Measurements from ENCODE around the gene CLIP1.
"Not testable (repeated sequence)": the region's sequence is repeated elsewhere in the genome, so short reads cannot be mapped to it uniquely, and the experiment has no call there.

The CLIP1 gene

DNA sequence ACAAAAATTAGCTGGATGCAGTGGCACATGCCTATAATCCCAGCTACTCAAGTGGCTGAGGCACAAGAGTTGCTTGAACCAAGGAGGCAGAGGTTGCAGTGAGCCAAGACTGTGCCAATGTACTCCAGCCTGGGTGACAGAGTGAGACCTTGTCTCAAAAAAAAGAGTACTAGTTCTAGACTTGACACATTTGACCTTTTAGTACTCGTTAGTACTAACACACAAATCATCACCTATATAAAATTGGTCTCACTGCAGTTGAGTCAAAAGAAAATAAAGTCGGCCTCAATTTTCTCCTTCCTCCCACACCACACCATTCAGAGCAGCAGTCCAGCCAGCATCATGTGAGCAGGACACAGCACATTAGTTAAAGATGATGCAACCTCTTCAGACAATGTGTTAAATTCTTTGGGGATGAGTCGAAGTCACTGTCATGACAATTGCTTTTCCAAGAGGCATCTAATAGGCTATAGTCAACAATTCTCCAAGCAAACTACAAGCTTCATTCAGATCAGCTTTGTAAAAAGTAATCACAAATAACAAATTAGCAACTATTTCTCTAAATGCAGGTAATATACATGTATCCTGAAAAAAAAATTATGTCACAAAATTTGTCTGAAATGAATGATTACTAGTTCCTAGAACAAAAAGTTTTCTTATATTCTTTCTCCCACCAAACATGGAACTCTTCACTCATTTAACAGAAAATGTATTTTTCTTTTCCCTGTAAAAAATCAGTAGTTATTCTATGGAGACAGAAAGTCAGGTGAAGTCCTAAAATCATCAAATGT is 55.6 kb downstream of the CLIP1 start:
- no peak for DNase-seq (ENCODE audit: extremely low spot score)
- ChIA-PET CTCF (interaction anchor here (0.8 to 1.4 kb wide), 3 partner anchors 11 to 32 kb away, joined by 3 to 7 read pairs (median 3); no protein-coding TSS in a partner anchor), POLR2A (no interaction called here)
- TF ChIP-seq, protein P1, sequence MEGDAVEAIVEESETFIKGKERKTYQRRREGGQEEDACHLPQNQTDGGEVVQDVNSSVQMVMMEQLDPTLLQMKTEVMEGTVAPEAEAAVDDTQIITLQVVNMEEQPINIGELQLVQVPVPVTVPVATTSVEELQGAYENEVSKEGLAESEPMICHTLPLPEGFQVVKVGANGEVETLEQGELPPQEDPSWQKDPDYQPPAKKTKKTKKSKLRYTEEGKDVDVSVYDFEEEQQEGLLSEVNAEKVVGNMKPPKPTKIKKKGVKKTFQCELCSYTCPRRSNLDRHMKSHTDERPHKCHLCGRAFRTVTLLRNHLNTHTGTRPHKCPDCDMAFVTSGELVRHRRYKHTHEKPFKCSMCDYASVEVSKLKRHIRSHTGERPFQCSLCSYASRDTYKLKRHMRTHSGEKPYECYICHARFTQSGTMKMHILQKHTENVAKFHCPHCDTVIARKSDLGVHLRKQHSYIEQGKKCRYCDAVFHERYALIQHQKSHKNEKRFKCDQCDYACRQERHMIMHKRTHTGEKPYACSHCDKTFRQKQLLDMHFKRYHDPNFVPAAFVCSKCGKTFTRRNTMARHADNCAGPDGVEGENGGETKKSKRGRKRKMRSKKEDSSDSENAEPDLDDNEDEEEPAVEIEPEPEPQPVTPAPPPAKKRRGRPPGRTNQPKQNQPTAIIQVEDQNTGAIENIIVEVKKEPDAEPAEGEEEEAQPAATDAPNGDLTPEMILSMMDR (IDR thresholded peaks at IDR 0.05; ENCODE audit: control extremely low read depth, extremely low read depth, low read depth, missing control alignments), result no peak

DNA sequence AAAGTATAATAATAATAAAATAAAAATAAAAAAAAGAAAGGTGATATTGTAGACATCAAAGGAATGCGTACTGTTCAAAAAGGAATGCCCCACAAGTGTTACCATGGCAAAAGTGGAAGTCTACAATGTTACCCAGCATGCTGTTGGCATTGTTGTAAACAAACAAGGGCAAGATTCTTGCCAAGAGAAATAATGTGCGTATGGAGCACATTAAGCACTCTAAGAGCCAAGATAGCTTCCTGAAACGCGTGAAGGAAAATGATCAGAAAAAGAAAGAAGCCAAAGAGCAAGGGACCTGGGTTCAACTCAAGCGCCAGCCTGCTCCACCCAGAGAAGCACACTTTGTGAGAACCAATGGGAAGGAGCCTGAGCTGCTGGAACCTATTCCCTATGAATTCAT is 57.2 kb downstream of the CLIP1 start:
- DNase-seq (ENCODE audit: extremely low spot score); POLR2A ChIA-PET: not testable (repeated sequence)
- CTCF ChIA-PET, result interaction anchor here (1.4 kb wide), 1 partner anchor 9 kb away, joined by 7 read pairs; no protein-coding TSS in a partner anchor

DNA sequence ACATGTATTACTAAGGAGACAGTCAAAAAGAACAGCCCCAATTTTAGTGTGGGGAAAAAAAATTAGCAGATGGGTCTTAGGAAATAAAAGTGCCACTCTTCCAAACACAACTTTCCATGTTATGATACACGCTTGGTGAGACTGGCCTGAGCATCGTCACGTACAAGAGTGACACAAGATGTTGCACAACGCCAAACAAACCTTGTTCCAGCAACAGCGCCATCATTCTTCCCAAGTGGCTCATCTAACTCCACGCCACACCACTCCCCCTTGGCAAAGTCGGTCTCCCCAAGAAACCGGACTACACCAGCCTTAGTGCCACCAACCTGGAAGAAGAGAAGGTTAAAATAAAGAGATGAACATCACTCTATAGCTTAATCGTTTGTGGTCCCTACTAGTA is 58.7 kb downstream of the CLIP1 start:
- POLR2A ChIA-PET, result no interaction called here
- TF ChIP-seq, protein P1 (IDR thresholded peaks at IDR 0.05; ENCODE audit: control extremely low read depth, extremely low read depth, low read depth, missing control alignments), result no peak
- DNase-seq (ENCODE audit: extremely low spot score), result no peak
- CTCF ChIA-PET, result interaction anchor here (1.3 kb wide), 1 partner anchor 8 kb away, joined by 4 read pairs; no protein-coding TSS in a partner anchor

DNA sequence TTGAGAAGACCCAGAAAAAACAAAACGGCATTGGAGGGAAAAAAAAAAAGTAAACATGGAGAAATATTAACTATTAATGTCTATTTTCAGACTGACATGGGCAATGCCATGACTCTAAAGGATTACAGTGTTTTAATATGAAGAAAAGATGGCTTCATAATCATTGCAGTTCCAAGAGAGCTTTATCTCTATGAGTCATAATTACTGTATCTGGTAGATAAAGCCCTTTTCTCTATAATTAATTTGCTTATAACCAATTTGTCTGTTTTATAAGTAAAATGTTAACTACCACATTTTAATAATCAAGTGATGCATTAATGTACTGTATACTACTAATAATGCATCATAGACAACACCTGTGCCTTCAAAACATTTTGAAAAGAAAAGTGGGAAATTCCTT is 59.7 kb downstream of the CLIP1 start:
- CTCF ChIA-PET, result no interaction called here
- TF ChIP-seq, protein P1 (IDR thresholded peaks at IDR 0.05; ENCODE audit: control extremely low read depth, extremely low read depth, low read depth, missing control alignments), result no peak
- POLR2A ChIA-PET, result no interaction called here
- no peak for DNase-seq (ENCODE audit: extremely low spot score)

DNA sequence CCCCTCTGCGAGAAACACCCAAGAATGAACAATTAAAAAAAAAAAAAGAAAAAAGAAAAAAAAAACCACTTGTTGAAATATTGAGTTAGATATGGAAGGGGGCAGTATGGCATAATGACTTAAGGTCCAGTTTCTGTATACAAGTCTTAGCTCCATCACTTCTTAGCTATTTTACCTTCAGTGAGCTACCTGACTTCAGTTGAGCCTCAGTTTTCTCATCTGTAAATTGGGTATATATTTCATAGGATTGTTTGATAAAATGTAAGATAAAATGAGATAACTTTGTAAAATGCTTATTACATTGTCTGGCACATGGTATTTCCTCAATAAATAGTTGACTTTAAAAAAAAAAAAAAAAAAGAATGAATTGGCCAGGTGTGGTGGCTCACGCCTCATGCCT is 64.1 kb downstream of the CLIP1 start:
- CTCF ChIA-PET, result interaction anchor here (2.6 kb wide), 1 partner anchor 17 kb away, joined by 7 read pairs; no protein-coding TSS in a partner anchor
- POLR2A ChIA-PET, result not testable (repeated sequence)

DNA sequence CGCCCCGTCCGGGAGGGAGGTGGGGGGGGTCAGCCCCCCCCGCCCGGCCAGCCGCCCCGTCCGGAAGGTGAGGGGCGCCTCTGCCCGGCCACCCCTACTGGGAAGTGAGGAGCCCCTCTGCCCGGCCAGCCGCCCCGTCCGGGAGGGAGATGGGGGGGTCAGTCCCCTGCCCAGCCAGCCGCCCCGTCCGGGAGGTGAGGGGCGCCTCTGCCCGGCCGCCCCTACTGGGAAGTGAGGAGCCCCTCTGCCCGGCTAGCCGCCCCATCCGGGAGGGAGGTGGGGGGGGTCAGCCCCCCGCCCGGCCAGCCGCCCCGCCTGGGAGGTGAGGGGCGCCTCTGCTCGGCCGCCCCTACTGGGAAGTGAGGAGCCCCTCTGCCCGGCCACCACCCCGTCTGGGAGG is 64.9 kb downstream of the CLIP1 start:
- CTCF ChIA-PET, result interaction anchor here (2.6 kb wide), 1 partner anchor 17 kb away, joined by 7 read pairs; no protein-coding TSS in a partner anchor
- DNase-seq (ENCODE audit: extremely low spot score); POLR2A ChIA-PET: not testable (repeated sequence)

More for the DNA sequence above, 64.1 kb downstream of the CLIP1 start:
- not testable (repeated sequence) for DNase-seq (ENCODE audit: extremely low spot score)

DNA sequence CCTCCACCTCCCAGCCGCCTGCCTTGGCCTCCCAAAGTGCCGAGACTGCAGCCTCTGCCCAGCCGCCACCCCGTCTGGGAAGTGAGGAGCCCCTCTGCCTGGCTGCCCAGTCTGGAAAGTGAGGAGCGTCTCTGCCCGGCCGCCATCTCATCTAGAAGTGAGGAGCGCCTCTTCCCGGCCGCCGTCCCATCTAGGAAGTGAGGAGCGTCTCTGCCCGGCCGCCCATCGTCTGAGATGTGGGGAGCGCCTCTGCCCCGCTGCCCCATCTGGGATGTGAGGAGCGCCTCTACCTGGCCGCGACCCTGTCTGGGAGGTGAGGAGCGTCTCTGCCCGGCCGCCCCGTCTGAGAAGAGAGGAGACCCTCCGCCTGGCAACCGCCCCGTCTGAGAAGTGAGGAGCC is 65.5 kb downstream of the CLIP1 start:
- POLR2A ChIA-PET; DNase-seq (ENCODE audit: extremely low spot score): not testable (repeated sequence)
- CTCF ChIA-PET, result interaction anchor here (1.3 to 5.0 kb wide), 4 partner anchors 10 to 48 kb away, joined by 5 to 60 read pairs (median 18); no protein-coding TSS in a partner anchor

DNA sequence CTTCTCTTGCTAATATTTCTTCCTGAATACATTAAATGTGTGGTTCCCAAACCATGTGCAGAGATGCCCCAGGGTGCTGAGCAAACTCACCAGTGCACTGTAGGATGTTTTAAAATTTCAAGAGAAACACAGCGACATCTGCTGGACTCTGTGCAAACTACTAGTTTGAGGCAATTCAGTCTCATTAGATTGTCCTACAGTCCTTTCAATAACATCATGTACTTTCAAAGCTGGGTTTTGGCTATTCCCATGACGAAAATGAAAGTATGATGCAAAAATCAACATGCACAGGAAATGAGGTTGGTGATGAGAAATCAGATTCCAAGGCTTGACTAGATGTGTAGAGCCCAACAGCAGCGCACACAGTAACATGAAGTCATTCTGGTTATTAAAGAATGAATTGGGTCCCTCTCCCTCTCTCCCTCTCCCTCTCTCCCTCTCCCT is 66.3 kb downstream of the CLIP1 start:
- CTCF ChIA-PET, result interaction anchor here (0.6 to 5.0 kb wide), 39 partner anchors 8 to 404 kb away, joined by 3 to 60 read pairs (median 5); partner anchors contain the start of gene CLIP1
- DNase-seq (ENCODE audit: extremely low spot score), result peak; percentile 70
- POLR2A ChIA-PET, result no interaction called here
- TF ChIP-seq, protein P1 (IDR thresholded peaks at IDR 0.05; ENCODE audit: control extremely low read depth, extremely low read depth, low read depth, missing control alignments), result peak; percentile 72

All from GM10248 (cell line).